MM.1S (cell line): ENCODE data around the gene RADIL.

Source experiments
- DNase-seq: peaks from one replicate; pipeline ENCODE4 v3.0.0-alpha.2; 2015
- H2AFZ ChIP-seq: fragments of 300-600 bp; sonication (generic); 2 replicates; pipeline ENCODE4 v1.6.0; 2016; ENCODE audit warnings: antibody characterized with exemption, low read length
- H3F3A ChIP-seq: fragments of 300-600 bp; sonication (generic); 2 replicates; pipeline ENCODE4 v1.6.1; 2016; ENCODE audit warnings: mild to moderate bottlenecking, antibody characterized with exemption, low read length, moderate library complexity, mixed read lengths; ENCODE audit not compliant: insufficient read depth
- H3K27ac ChIP-seq: fragments of 300-600 bp; sonication (generic); 2 replicates; pipeline ENCODE4 v1.5.1; 2016; ENCODE audit warnings: mild to moderate bottlenecking, low read length
- H3K27me3 ChIP-seq: fragments of 300-600 bp; sonication (generic); replicated peaks from 2 replicates; pipeline ENCODE4 v1.6.0; 2016; ENCODE audit warnings: low read length; ENCODE audit not compliant: insufficient read depth
- H3K36me3 ChIP-seq: fragments of 300-600 bp; sonication (generic); replicated peaks from 2 replicates; pipeline ENCODE4 v1.6.1; 2016; ENCODE audit warnings: mild to moderate bottlenecking, low read length, mixed read lengths; ENCODE audit not compliant: insufficient read depth
- H3K4me1 ChIP-seq: fragments of 300-600 bp; sonication (generic); 2 replicates; pipeline ENCODE4 v1.6.1; 2016; ENCODE audit warnings: low read length, mixed read lengths
- H3K4me2 ChIP-seq: fragments of 300-600 bp; sonication (generic); 2 replicates; pipeline ENCODE4 v1.6.0; 2016; ENCODE audit warnings: low read depth, low read length
- H3K4me3 ChIP-seq: fragments of 300-600 bp; sonication (generic); 2 replicates; pipeline ENCODE4 v1.5.1; 2016; ENCODE audit warnings: low read length, mixed read lengths
- H3K79me2 ChIP-seq: fragments of 300-600 bp; sonication (generic); 2 replicates; pipeline ENCODE4 v1.6.1; 2016; ENCODE audit warnings: mixed run types, low read length, mixed read lengths
- H3K9ac ChIP-seq: fragments of 300-600 bp; sonication (generic); 2 replicates; pipeline ENCODE4 v1.6.1; 2016; ENCODE audit warnings: low read length, mixed read lengths
- H3K9me2 ChIP-seq: fragments of 300-600 bp; sonication (generic); replicated peaks from 2 replicates; pipeline ENCODE4 v1.6.1; 2016; ENCODE audit warnings: mild to moderate bottlenecking, low read length, mixed read lengths; ENCODE audit not compliant: insufficient read depth
- H3K9me3 ChIP-seq: fragments of 300-600 bp; sonication (generic); replicated peaks from 2 replicates; pipeline ENCODE4 v1.6.1; 2016; ENCODE audit warnings: mild to moderate bottlenecking, low read length, mixed read lengths; ENCODE audit not compliant: insufficient read depth
- H4K20me1 ChIP-seq: fragments of 300-600 bp; sonication (generic); 2 replicates; pipeline ENCODE4 v1.6.1; 2016; ENCODE audit warnings: mild to moderate bottlenecking, low read length, moderate library complexity, mixed read lengths; ENCODE audit not compliant: insufficient read depth
- CTCF ChIP-seq: fragments of 300-600 bp; sonication (generic); IDR thresholded peaks from 2 replicates; pipeline ENCODE4 v1.5.1; 2016; ENCODE audit warnings: antibody characterized with exemption, low read length, mixed read lengths
- EZH2 ChIP-seq: fragments of 300-600 bp; sonication (generic); optimal IDR thresholded peaks from 2 replicates; pipeline ENCODE3; 2017; ENCODE audit warnings: low read depth, mild to moderate bottlenecking, antibody characterized with exemption, low read length, mixed read lengths
- EZH2phosphoT487 ChIP-seq: fragments of 300-600 bp; sonication (generic); IDR thresholded peaks from 2 replicates; pipeline ENCODE4 v1.6.1; 2018; ENCODE audit warnings: antibody characterized with exemption, low read length

Gene RADIL

GRCh38 chr7:4815121-4815520 is 68.4 kb downstream of the RADIL start:
- no peak overlapping the region for H3K4me2 ChIP-seq
- H3K36me3 ChIP-seq, result no peaks in the 10 kb centered on the region
- no peaks in the 10 kb centered on the region for H3F3A ChIP-seq
- TF ChIP-seq EZH2phosphoT487 (no peak), EZH2 (no peak), CTCF (no peak)
- no peaks in the 10 kb centered on the region for H3K79me2 ChIP-seq
- no peaks in the 10 kb centered on the region for H3K4me1 ChIP-seq
- H4K20me1 ChIP-seq, result no peaks in the 10 kb centered on the region
- no peak overlapping the region for H2AFZ ChIP-seq
- no peak overlapping the region for H3K4me3 ChIP-seq
- H3K9me3 ChIP-seq, result no peaks in the 10 kb centered on the region
- no peaks in the 10 kb centered on the region for H3K9me2 ChIP-seq
- H3K9ac ChIP-seq, result no peak overlapping the region
- H3K27ac ChIP-seq, result no peak overlapping the region
- DNase-seq, result no peak
- H3K27me3 ChIP-seq, result peaks cover 66% of the 10 kb centered on the region

GRCh38 chr7:4814433-4814832 is 69.1 kb downstream of the RADIL start:
- H3K36me3 ChIP-seq, result no peaks in the 10 kb centered on the region
- no peak for DNase-seq
- H3K4me2 ChIP-seq, result no peak overlapping the region
- no peaks in the 10 kb centered on the region for H4K20me1 ChIP-seq
- H3K9me2 ChIP-seq, result no peaks in the 10 kb centered on the region
- no peaks in the 10 kb centered on the region for H3K9me3 ChIP-seq
- peaks cover 64% of the 10 kb centered on the region for H3K27me3 ChIP-seq
- no peak overlapping the region for H3K4me3 ChIP-seq
- H3K9ac ChIP-seq, result no peak overlapping the region
- no peak overlapping the region for H3K27ac ChIP-seq
- no peaks in the 10 kb centered on the region for H3K4me1 ChIP-seq
- H2AFZ ChIP-seq, result no peak overlapping the region
- H3F3A ChIP-seq, result no peaks in the 10 kb centered on the region
- no peaks in the 10 kb centered on the region for H3K79me2 ChIP-seq
- no peak for TF ChIP-seq CTCF
- TF ChIP-seq EZH2phosphoT487, result no peak
- no peak for TF ChIP-seq EZH2

GRCh38 chr7:4809666-4810065 is 73.8 kb downstream of the RADIL start:
- no peaks in the 10 kb centered on the region for H3K79me2 ChIP-seq
- H3K9me3 ChIP-seq, result no peaks in the 10 kb centered on the region
- no peaks in the 10 kb centered on the region for H3K4me1 ChIP-seq
- TF ChIP-seq EZH2, result no peak
- no peak for TF ChIP-seq CTCF
- TF ChIP-seq EZH2phosphoT487, result no peak
- H3K9ac ChIP-seq, result no peak overlapping the region
- no peaks in the 10 kb centered on the region for H4K20me1 ChIP-seq
- no peak overlapping the region for H3K27ac ChIP-seq
- H3K36me3 ChIP-seq, result no peaks in the 10 kb centered on the region
- no peak overlapping the region for H3K4me3 ChIP-seq
- no peak for DNase-seq
- H3K27me3 ChIP-seq, result peaks cover 78% of the 10 kb centered on the region
- H2AFZ ChIP-seq, result no peak overlapping the region
- no peaks in the 10 kb centered on the region for H3F3A ChIP-seq
- H3K9me2 ChIP-seq, result no peaks in the 10 kb centered on the region
- H3K4me2 ChIP-seq, result no peak overlapping the region
